NCI-H748 (cell line): ENCODE results near the gene DPYD.

Experiments
- DNase-seq: peaks from one replicate; lab custom pipeline; 2025; ENCODE audit not compliant: unreplicated experiment; lab: John Stamatoyannopoulos, UW

The DPYD gene

DNA sequence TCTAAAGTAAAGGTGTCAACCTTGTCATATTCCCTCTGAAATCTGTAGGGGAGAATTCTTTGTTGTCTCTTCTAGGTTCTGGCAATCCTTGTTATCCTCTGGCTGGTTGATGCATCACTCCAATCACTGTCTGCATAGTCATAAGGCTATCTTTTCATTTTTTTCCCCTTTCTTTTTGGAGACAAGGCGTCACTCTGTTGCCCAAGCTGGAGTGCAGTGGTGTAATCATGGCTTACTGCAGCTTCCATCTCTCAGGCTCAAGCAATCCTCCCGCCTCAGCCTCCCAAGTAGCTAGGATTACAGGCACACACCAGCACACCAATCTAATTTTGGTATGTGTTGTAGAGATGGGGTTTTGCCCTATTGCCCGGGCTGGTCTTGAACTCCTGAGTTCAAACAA is 12.9 kb downstream of the DPYD start:
- no peak for DNase-seq

GRCh38 chr1:97906567-97907241 is 14.1 kb downstream of the DPYD start:
- DNase-seq, result peak; percentile 8

DNA sequence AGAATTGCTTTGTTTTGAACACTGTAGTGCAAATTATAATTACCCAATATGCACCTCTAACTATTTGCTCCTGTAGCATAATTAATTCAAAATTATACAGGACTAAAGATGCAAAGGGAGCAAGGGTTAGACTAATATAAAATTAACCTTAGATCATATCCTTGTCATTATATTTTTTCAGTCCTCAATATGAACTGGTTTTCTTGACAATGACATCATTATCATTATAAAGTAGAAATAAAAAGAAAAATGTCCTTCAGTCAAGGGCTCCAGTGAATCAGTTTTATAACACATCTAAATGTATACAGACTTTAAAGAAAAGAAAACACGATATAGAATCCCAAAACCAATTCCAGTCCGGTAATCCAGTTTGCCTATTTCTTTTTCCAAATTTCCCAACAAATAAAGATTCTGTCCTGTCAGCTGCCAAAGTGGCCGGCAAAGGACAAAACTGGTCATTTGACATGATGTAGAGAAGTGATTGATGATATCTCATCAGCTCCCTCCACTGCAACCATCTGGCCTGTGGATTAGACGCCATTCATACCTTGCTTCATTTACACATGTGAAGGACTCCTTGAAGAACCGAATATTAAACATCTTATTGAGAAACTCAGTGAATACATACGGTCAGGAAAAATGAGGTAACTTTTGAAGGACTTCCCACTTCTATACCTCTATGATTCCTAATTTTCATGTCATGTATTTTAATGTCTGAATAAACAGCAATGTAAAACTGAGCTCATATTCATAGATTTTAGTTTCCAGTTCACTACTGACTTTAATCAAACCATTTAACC is 15.5 kb downstream of the DPYD start:
- no peak for DNase-seq

GRCh38 chr1:97904534-97904933 is 16.3 kb downstream of the DPYD start:
- DNase-seq, result no peak

DNA sequence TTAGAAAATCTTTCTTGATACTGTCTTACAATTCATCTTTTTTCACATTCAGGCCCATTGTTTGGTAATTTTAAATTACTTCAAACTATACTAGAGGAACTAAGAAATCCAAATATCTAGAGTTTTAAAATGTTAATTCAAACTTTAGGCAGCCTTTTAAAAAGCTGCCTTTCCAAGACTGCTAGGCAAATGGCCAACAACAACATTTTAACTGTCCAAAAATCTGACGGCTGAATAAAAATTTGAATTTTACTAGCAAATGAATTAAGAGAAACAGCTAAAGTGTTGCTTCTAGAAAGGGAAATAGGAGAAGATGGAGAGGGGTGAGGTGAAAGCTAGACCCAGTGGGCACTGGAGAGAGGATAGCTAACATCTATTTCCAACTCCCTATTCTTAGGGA is 17.2 kb downstream of the DPYD start:
- DNase-seq, result no peak

- no peak for DNase-seq
These were observed 18.8 kb downstream of the DPYD start for GRCh38 chr1:97902067-97902466.

GRCh38 chr1:97901017-97901658 is 19.7 kb downstream of the DPYD start:
- DNase-seq, result no peak

GRCh38 chr1:97898948-97899347 is 21.9 kb downstream of the DPYD start:
- no peak for DNase-seq

DNA sequence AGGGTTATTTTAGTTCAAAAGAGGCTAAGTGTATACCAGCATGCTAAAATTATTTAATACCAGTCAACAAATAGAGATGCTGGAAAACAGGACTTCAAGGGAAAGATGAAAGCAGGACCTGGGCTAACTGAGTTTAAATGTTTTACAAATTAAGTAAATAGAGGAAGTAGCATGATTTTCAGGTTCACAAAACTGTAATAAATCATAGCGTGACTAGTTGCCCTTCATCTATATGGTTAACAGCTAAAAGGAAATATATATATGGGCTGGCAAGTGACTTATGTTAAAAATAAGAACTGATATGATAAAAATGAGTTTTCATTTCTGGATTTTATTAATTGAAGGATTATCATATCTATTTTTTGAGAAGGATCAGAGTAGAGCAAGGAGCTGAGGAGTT is 25.6 kb downstream of the DPYD start:
- no peak for DNase-seq

GRCh38 chr1:97893844-97894243 is 27.0 kb downstream of the DPYD start:
- DNase-seq, result no peak

DNA sequence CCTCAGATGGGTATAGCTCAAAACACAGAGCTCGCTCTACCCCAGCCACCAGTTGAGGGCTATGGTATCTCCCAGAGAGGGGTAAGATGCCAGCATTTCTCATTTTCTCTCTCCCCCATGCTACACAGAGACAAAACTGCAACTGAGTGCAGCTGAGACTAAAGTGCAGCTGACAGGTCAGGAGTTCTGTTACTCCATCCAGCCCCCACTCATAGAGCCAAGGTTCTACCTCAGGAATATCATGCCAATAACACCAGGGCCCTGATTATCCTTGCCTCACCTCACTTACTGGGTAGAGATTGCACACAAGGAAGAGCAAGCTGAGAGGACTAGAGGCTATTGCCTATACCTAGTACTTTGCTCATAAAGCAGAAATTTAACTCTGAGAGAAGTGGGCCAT is 34.6 kb downstream of the DPYD start:
- DNase-seq, result no peak

GRCh38 chr1:97883823-97884222 is 37.0 kb downstream of the DPYD start:
- no peak for DNase-seq

- no peak for DNase-seq
These were observed 43.5 kb downstream of the DPYD start for GRCh38 chr1:97877307-97877706.

- no peak for DNase-seq
These were observed 44.8 kb downstream of the DPYD start for GRCh38 chr1:97875996-97876395.

DNA sequence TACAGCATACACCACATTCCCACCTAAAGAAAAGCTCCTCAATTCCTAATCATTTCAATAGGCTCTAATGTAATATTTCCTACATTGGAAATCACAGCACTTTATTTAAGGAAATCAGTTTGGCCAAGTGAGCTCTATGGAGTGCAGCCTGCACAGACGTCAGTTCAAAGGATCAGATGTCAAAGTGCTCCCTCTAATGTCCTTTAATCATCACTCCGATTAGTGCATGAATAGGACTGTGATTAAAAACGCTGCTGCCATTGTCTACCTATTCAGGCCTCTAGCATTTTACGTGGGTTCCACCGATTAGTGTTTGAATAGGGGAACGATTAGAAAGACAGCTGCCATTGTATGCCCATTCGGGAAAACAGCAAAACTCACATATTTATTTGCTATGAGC is 50.2 kb downstream of the DPYD start:
- DNase-seq, result peak; percentile 97

DNA sequence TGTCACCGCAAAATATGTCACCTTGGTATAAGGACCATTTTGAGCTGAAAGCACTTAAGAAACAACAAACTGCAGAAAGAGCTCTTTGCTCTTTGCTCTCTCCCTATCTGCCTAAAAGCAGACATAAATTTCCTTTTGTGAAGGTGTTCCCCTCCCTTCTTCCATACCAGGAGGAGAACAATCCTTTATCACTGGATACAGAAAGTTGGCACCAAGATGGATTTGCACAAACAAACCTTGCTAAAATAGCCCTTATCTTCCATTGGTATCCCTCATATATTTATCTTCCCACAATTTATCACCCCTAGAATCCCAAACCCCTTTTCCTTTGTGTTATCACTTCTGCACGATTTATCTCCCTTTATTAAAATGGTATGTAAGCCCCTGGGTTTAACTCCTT is 51.4 kb downstream of the DPYD start:
- DNase-seq, result peak; percentile 24

DNA sequence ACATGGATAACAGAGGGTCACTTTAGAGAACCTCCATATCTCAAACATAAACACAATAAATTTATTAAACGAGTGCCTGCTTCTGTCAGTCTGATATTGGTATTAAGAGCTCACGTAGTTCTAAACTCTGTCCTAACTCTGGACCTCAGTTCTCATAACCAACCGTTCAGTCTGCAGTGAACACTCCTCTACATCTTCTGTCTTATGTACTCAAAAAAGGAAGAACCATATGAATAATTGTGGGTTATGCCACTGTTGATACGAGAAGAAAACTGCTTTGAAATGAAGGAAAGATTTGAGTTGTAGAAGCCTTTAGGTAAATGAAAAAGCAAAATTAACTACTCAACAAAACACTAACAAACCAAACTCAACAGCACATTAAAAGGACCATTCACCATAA is 53.7 kb downstream of the DPYD start:
- no peak for DNase-seq

DNA sequence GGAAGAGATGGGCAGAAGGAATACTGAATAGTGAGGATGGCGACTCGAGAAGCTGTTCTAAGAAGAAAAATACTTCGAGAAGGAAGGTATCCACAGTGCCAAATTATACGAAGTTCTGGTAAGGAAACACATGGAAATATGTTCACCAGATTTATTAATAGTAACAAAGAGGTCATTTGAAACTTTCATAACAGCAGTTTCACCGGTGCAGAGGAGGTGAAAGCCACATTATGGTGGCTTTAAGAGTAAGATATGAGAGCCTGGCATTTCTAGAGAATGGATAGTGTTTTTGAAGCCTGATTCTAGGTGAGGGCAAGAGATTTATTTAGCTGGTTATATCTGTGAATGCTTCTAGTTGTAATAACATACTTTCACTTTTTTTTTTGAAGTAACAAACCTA is 56.2 kb downstream of the DPYD start:
- DNase-seq, result no peak

DNA sequence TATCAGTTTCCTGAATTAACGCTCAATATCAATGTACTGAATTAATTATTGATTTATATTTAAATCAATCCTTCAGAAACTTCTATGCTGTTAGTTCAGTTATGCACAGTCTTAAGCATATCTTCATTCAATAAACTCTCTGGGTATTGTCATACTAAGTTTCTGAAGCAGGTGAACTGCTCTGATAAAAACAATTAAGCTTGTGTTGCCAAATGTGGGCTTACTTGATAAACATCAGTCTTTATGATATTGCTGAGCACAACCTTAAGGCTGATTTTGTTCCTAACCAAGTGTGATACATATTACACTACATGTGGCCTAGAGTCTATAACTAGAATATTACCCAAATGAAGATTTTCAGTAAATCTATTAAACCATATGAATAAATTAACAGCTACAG is 67.6 kb downstream of the DPYD start:
- no peak for DNase-seq

DNA sequence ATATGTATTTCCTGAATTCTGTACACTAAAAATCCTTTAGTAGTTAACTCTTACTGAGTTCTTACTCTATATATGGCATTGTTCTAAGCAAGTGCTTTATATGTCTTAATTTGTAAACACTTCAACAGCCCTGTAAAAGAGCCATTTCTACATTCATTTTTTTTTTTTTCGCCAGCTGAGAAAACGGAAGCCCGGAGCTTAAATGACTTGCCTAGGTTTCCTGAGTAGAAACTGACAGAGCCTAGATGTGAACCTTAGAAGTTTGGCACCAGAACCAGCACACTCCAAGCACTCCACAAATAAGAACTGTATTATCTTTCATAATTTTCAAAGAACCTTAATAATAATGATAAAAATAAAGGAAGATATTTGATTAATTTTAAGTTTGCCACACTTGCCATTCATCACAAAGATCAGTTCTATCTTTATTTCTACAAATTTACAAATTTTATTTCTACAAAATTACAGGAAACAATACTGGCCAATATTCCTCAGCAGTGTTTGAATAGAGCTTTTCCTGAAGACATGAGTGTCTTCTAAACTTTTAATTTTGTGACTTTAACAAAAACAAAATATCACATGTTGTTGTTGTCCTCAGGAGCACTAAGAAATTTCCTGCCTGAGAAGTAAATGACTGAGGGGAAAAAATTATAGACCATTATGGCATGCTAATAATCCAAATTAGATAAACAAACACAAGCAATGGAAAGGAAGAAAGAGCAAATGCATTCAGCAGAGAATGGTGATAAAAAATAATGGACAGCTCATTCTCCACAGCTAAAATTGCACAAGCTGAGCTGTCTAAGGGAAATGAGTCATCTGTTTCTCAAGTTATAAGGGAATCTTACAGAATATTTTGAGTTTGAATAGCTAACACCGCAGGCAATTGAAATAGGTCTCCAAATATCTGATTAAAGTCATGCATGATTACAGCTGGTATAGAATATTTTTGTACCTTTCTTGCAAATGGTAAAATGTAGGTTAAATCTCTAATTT is 71.2 kb downstream of the DPYD start:
- peak; percentile 70 for DNase-seq

- DNase-seq, result no peak
These were observed 75.0 kb downstream of the DPYD start for GRCh38 chr1:97845805-97846204.
